ENCODE measurements around the gene DIRAS2.

GRCh38 chr9:90598191-90598590, 44.4 kb downstream of the DIRAS2 start:
- TF ChIP-seq, protein P1, sequence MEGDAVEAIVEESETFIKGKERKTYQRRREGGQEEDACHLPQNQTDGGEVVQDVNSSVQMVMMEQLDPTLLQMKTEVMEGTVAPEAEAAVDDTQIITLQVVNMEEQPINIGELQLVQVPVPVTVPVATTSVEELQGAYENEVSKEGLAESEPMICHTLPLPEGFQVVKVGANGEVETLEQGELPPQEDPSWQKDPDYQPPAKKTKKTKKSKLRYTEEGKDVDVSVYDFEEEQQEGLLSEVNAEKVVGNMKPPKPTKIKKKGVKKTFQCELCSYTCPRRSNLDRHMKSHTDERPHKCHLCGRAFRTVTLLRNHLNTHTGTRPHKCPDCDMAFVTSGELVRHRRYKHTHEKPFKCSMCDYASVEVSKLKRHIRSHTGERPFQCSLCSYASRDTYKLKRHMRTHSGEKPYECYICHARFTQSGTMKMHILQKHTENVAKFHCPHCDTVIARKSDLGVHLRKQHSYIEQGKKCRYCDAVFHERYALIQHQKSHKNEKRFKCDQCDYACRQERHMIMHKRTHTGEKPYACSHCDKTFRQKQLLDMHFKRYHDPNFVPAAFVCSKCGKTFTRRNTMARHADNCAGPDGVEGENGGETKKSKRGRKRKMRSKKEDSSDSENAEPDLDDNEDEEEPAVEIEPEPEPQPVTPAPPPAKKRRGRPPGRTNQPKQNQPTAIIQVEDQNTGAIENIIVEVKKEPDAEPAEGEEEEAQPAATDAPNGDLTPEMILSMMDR (IDR thresholded peaks at IDR 0.05; ENCODE audit: poor library complexity), result no peak
- TF ChIP-seq EZH2phosphoT487 (IDR thresholded peaks at IDR 0.05; ENCODE audit: low read depth, severe bottlenecking, unreplicated experiment) (no peak), EZH2 (IDR thresholded peaks at IDR 0.05; ENCODE audit: borderline replicate concordance) (no peak)
